ENCODE measurements around the gene CPLANE2.
"Not testable (repeated sequence)": the region's sequence is repeated elsewhere in the genome, so short reads cannot be mapped to it uniquely, and the experiment has no call there.

Gene CPLANE2

DNA sequence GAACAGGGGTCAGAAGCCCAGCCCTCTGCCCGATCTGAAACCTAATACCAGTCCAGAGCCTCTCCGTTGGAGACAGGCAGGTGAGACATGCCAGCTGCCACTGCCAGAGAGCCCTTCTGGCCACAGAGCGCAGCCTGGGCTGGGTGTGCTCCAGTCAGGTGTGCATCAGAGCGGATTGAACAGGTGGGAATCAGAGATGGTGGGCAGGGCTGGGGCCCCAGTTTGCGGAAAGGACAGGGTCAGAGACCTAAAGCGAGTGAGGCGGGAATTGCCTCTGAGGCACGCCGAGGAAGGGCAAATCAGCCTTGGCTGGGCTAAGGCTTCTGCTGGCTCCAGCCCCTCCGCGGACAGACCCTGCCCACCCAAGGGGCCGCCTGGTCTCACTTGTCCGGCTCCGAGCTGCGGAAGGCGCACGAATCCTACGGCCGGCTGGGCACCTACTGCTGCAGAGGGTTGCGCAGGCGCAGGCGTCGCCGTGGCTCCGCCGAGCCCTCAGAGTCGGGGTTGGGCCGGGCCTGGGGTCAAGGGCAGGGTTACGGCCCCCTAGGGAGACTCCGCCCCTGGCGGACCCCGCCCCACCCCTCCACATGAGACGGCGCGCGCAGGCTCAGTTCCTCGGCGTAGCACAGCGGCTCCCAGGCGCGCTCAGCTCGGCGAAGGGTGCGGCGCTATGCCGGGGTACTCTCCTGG is 10.3 kb downstream of the CPLANE2 start:
- Histone ChIP-seq H3K4me3 (replicated peaks; ENCODE audit: insufficient read depth, low read length) (no peak overlapping the region), H3K27ac (replicated peaks) (no peak overlapping the region)
- no peak for DNase-seq (ENCODE audit: low read depth in 1 of 2, low spot score in 1 of 2)

DNA sequence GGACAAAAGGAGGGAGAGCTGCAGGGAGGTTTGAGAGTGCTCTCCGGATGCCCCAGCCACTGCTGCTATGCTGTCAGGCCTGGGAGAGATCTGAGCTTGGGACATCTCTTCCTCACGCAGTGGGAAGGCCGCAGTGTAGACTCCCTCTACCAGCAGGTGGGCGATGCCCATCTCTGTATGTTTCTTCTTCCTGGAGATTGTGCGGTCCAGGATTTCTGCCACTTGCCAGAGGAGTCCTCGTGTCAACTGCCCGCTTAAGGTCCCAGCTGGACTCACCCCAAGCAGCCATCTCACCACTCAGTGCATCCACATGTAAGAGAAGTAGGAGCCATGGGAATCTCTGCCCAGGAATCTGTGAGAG is 10.9 kb downstream of the CPLANE2 start:
- no peak overlapping the region for H3K27ac ChIP-seq (replicated peaks)
- no peaks in the 10 kb centered on the region for H3K27me3 ChIP-seq (ENCODE audit: insufficient read depth, poor library complexity, severe bottlenecking)

More for the DNA sequence above, 10.3 kb downstream of the CPLANE2 start:
- TF ChIP-seq, protein P1, sequence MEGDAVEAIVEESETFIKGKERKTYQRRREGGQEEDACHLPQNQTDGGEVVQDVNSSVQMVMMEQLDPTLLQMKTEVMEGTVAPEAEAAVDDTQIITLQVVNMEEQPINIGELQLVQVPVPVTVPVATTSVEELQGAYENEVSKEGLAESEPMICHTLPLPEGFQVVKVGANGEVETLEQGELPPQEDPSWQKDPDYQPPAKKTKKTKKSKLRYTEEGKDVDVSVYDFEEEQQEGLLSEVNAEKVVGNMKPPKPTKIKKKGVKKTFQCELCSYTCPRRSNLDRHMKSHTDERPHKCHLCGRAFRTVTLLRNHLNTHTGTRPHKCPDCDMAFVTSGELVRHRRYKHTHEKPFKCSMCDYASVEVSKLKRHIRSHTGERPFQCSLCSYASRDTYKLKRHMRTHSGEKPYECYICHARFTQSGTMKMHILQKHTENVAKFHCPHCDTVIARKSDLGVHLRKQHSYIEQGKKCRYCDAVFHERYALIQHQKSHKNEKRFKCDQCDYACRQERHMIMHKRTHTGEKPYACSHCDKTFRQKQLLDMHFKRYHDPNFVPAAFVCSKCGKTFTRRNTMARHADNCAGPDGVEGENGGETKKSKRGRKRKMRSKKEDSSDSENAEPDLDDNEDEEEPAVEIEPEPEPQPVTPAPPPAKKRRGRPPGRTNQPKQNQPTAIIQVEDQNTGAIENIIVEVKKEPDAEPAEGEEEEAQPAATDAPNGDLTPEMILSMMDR (IDR thresholded peaks at IDR 0.05; ENCODE audit: insufficient read depth, low read length), result no peak
- H3K27me3 ChIP-seq (ENCODE audit: insufficient read depth, poor library complexity, severe bottlenecking), result no peaks in the 10 kb centered on the region

DNA sequence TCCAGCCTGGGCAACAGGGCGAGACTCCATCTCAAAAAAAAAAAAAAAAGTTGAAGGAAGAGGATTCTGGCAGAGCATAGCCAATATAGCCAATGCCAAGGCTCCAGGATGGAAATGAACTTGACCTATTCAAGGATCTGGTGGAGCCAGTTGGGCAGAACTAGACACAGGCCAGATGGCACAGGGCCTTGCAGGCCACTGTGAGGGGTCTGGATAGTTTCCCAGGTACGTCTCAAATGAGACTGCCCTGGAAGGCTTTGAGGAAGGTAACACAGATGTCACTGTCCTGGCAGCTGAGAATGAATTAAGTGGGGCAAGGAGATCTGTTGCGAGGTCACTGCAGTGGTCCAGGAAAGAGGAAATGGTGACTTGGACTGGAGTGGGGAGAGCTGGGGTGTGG is 12.5 kb downstream of the CPLANE2 start:
- TF ChIP-seq POLR2AphosphoS5 (IDR thresholded peaks at IDR 0.05; ENCODE audit: low read depth), result no peak
- TF ChIP-seq, protein P1 (IDR thresholded peaks at IDR 0.05; ENCODE audit: insufficient read depth, low read length), result no peak
- no peak for DNase-seq (ENCODE audit: low read depth in 1 of 2, low spot score in 1 of 2)
- Histone ChIP-seq H3K27me3 (ENCODE audit: insufficient read depth, poor library complexity, severe bottlenecking) (no peaks in the 10 kb centered on the region), H3K4me3 (replicated peaks; ENCODE audit: insufficient read depth, low read length) (no peak overlapping the region), H3K27ac (replicated peaks) (no peak overlapping the region)

More for the DNA sequence above, 10.9 kb downstream of the CPLANE2 start:
- no peak for DNase-seq (ENCODE audit: low read depth in 1 of 2, low spot score in 1 of 2)
- TF ChIP-seq, protein P1 (IDR thresholded peaks at IDR 0.05; ENCODE audit: insufficient read depth, low read length), result no peak
- TF ChIP-seq, protein P2, sequence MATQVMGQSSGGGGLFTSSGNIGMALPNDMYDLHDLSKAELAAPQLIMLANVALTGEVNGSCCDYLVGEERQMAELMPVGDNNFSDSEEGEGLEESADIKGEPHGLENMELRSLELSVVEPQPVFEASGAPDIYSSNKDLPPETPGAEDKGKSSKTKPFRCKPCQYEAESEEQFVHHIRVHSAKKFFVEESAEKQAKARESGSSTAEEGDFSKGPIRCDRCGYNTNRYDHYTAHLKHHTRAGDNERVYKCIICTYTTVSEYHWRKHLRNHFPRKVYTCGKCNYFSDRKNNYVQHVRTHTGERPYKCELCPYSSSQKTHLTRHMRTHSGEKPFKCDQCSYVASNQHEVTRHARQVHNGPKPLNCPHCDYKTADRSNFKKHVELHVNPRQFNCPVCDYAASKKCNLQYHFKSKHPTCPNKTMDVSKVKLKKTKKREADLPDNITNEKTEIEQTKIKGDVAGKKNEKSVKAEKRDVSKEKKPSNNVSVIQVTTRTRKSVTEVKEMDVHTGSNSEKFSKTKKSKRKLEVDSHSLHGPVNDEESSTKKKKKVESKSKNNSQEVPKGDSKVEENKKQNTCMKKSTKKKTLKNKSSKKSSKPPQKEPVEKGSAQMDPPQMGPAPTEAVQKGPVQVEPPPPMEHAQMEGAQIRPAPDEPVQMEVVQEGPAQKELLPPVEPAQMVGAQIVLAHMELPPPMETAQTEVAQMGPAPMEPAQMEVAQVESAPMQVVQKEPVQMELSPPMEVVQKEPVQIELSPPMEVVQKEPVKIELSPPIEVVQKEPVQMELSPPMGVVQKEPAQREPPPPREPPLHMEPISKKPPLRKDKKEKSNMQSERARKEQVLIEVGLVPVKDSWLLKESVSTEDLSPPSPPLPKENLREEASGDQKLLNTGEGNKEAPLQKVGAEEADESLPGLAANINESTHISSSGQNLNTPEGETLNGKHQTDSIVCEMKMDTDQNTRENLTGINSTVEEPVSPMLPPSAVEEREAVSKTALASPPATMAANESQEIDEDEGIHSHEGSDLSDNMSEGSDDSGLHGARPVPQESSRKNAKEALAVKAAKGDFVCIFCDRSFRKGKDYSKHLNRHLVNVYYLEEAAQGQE (IDR thresholded peaks at IDR 0.05; ENCODE audit: insufficient replicate concordance, low read depth), result no peak
- H3K4me3 ChIP-seq (replicated peaks; ENCODE audit: insufficient read depth, low read length), result no peak overlapping the region

DNA sequence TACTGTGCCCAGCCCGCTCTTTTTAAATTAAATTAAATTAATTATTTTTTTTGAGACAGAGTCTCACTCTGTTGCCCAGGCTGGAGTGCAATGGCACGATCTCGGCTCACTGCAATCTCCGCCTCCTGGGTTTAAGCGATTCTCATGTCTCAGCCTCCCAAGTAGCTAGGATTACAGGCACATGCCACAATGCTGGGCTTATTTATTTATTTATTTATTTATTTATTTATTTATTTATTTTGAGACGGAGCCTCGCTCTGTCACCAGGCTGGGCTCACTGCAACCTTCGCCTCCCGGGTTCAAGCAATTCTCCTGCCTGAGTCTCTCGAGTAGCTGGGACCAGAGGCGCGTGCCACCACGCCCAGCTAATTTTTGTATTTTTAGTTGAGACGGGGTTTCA is 14.3 kb downstream of the CPLANE2 start:
- H3K27ac ChIP-seq (replicated peaks); H3K4me3 ChIP-seq (replicated peaks; ENCODE audit: insufficient read depth, low read length); DNase-seq (ENCODE audit: low read depth in 1 of 2, low spot score in 1 of 2); H3K27me3 ChIP-seq (ENCODE audit: insufficient read depth, poor library complexity, severe bottlenecking): not testable (repeated sequence)

DNA sequence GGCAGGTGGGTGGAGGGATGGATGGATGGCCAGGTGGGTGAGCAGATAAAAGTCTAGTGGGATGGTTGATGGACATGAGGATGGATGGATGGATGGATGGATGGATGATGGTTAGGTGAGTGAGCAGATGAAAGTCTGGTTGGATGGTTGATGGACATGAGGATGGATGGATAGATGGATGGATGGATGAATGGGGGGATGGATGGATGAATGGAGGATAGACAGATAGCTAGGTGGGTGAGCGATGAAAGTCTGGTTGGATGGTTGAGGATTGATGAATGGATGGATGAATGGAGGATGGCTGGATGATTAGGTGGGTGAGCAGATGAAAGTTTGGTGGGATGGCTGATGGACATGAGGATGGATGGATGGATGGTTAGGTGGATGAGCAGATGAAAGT is 15.5 kb downstream of the CPLANE2 start:
- H3K27me3 ChIP-seq (ENCODE audit: insufficient read depth, poor library complexity, severe bottlenecking), result peaks cover 3% of the 10 kb centered on the region
- TF ChIP-seq, protein P2 (IDR thresholded peaks at IDR 0.05; ENCODE audit: insufficient replicate concordance, low read depth), result no peak
- no peak for TF ChIP-seq SPI1 (IDR thresholded peaks at IDR 0.05; ENCODE audit: borderline replicate concordance, low read depth)
- TF ChIP-seq, protein P1 (IDR thresholded peaks at IDR 0.05; ENCODE audit: insufficient read depth, low read length), result no peak
- TF ChIP-seq POLR2AphosphoS5 (IDR thresholded peaks at IDR 0.05; ENCODE audit: low read depth), result no peak
- no peak for TF ChIP-seq GABPA (IDR thresholded peaks at IDR 0.05; ENCODE audit: low read depth)
- H3K4me3 ChIP-seq (replicated peaks; ENCODE audit: insufficient read depth, low read length), result no peak overlapping the region
- no peak overlapping the region for H3K27ac ChIP-seq (replicated peaks)
- no peak for DNase-seq (ENCODE audit: low read depth in 1 of 2, low spot score in 1 of 2)
